Activated gamma-delta T cell treated with anti-CD3 and anti-CD28 coated beads, Interleukin-2, amount 50 U/mL, for 16 hours (primary cell): ENCODE results near the gene NPEPPS.
"Not testable (repeated sequence)": the region's sequence is repeated elsewhere in the genome, so short reads cannot be mapped to it uniquely, and the experiment has no call there.

Experiments used
- DNase-seq: peaks from one replicate; pipeline ENCODE4 v3.0.0-alpha.2; 2020; ENCODE audit warnings: low read depth

NPEPPS gene

GRCh38 chr17:47561698-47562405 is 30.9 kb downstream of the NPEPPS start:
- DNase-seq = not testable (repeated sequence)

- DNase-seq = not testable (repeated sequence)
Observed at GRCh38 chr17:47562406-47562705, 31.4 kb downstream of the NPEPPS start.

GRCh38 chr17:47567261-47567660 is 36.4 kb downstream of the NPEPPS start:
- DNase-seq = not testable (repeated sequence)

- not testable (repeated sequence) for DNase-seq
Observed at GRCh38 chr17:47572561-47572960, 41.7 kb downstream of the NPEPPS start.

GRCh38 chr17:47582416-47582815 is 51.5 kb downstream of the NPEPPS start:
- not testable (repeated sequence) for DNase-seq

GRCh38 chr17:47586378-47587055 is 55.6 kb downstream of the NPEPPS start:
- not testable (repeated sequence) for DNase-seq

- DNase-seq = not testable (repeated sequence)
Observed at GRCh38 chr17:47593522-47593921, 62.6 kb downstream of the NPEPPS start.

GRCh38 chr17:47603830-47604597 is 73.1 kb downstream of the NPEPPS start:
- DNase-seq = no peak

GRCh38 chr17:47604598-47604927 is 73.7 kb downstream of the NPEPPS start:
- no peak for DNase-seq

GRCh38 chr17:47605011-47605410 is 74.1 kb downstream of the NPEPPS start:
- DNase-seq = no peak

- no peak for DNase-seq
Observed at GRCh38 chr17:47607481-47607880, 76.6 kb downstream of the NPEPPS start.

GRCh38 chr17:47611372-47612350 is 80.8 kb downstream of the NPEPPS start:
- DNase-seq = no peak

- DNase-seq = no peak
Observed at GRCh38 chr17:47615766-47616424, 85.0 kb downstream of the NPEPPS start.

GRCh38 chr17:47618410-47618809 is 87.5 kb downstream of the NPEPPS start:
- DNase-seq = no peak

- no peak for DNase-seq
Observed at GRCh38 chr17:47620503-47621245, 89.8 kb downstream of the NPEPPS start.

- no peak for DNase-seq
Observed at GRCh38 chr17:47621293-47622179, 90.6 kb downstream of the NPEPPS start.

GRCh38 chr17:47622180-47622549 is 91.3 kb downstream of the NPEPPS start:
- no peak for DNase-seq

GRCh38 chr17:47624727-47625068 is 93.8 kb downstream of the NPEPPS start:
- no peak for DNase-seq

GRCh38 chr17:47628014-47628566 is 97.2 kb downstream of the NPEPPS start:
- no peak for DNase-seq

GRCh38 chr17:47629826-47630225 is 98.9 kb downstream of the NPEPPS start:
- DNase-seq = no peak
